Measurements from ENCODE around the gene DNAJC11.

DNA sequence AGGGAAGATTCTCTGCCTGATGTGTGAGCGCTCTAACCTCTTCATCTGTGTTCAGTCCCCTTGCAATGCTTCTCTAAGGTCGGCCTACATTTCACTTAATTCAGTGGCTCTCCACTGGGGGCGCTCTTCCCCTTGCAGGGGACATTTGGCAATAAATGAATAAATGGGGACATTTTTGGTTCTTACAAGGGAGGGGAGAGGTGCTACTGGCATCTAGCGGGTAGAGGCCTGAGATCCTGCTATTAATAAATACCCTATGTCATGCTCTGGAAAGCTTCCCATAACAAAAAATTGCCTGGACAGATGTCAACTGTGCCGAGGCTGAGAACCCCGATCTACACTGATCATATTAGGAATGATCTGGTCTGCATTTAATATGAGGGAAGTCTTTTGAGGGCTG, 25.9 kb upstream of the DNAJC11 start:
- TF ChIP-seq SIN3A (IDR thresholded peaks at IDR 0.05; ENCODE audit: borderline replicate concordance, low read depth, low read length), result no peak
- TF ChIP-seq SMC3 (IDR thresholded peaks at IDR 0.05; ENCODE audit: low read depth, low read length), result peak; percentile 38
- TF ChIP-seq, protein P1, sequence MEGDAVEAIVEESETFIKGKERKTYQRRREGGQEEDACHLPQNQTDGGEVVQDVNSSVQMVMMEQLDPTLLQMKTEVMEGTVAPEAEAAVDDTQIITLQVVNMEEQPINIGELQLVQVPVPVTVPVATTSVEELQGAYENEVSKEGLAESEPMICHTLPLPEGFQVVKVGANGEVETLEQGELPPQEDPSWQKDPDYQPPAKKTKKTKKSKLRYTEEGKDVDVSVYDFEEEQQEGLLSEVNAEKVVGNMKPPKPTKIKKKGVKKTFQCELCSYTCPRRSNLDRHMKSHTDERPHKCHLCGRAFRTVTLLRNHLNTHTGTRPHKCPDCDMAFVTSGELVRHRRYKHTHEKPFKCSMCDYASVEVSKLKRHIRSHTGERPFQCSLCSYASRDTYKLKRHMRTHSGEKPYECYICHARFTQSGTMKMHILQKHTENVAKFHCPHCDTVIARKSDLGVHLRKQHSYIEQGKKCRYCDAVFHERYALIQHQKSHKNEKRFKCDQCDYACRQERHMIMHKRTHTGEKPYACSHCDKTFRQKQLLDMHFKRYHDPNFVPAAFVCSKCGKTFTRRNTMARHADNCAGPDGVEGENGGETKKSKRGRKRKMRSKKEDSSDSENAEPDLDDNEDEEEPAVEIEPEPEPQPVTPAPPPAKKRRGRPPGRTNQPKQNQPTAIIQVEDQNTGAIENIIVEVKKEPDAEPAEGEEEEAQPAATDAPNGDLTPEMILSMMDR (IDR thresholded peaks at IDR 0.05), result peak; percentile 94
- TF ChIP-seq POLR2AphosphoS5 (IDR thresholded peaks at IDR 0.05; ENCODE audit: low read depth, low read length), result no peak
- peak; percentile 70 for TF ChIP-seq RAD21 (IDR thresholded peaks at IDR 0.05; ENCODE audit: low read length)
- TF ChIP-seq, protein P2, sequence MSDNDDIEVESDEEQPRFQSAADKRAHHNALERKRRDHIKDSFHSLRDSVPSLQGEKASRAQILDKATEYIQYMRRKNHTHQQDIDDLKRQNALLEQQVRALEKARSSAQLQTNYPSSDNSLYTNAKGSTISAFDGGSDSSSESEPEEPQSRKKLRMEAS (IDR thresholded peaks at IDR 0.05; ENCODE audit: low read depth), result no peak
- no peak for TF ChIP-seq USF2 (IDR thresholded peaks at IDR 0.05; ENCODE audit: borderline replicate concordance, low read depth, low read length)
- no peak for TF ChIP-seq EP300 (IDR thresholded peaks at IDR 0.05; ENCODE audit: borderline replicate concordance in 1 of 2, low read depth in 1 of 2, low read length in 1 of 2)
- TF ChIP-seq USF1 (IDR thresholded peaks at IDR 0.05; ENCODE audit: borderline replicate concordance, low read depth), result no peak
- TF ChIP-seq NFIC (IDR thresholded peaks at IDR 0.05; ENCODE audit: borderline replicate concordance), result no peak
- TF ChIP-seq, protein P3, sequence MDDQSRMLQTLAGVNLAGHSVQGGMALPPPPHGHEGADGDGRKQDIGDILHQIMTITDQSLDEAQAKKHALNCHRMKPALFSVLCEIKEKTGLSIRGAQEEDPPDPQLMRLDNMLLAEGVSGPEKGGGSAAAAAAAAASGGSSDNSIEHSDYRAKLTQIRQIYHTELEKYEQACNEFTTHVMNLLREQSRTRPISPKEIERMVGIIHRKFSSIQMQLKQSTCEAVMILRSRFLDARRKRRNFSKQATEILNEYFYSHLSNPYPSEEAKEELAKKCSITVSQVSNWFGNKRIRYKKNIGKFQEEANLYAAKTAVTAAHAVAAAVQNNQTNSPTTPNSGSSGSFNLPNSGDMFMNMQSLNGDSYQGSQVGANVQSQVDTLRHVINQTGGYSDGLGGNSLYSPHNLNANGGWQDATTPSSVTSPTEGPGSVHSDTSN (IDR thresholded peaks at IDR 0.05), result no peak
- TF ChIP-seq TAF1 (IDR thresholded peaks at IDR 0.05; ENCODE audit: borderline replicate concordance, low read depth, low read length), result no peak
- no peak for TF ChIP-seq FOXJ3 (CRISPR knock-in tag; IDR thresholded peaks at IDR 0.05)
- TF ChIP-seq, protein P4, sequence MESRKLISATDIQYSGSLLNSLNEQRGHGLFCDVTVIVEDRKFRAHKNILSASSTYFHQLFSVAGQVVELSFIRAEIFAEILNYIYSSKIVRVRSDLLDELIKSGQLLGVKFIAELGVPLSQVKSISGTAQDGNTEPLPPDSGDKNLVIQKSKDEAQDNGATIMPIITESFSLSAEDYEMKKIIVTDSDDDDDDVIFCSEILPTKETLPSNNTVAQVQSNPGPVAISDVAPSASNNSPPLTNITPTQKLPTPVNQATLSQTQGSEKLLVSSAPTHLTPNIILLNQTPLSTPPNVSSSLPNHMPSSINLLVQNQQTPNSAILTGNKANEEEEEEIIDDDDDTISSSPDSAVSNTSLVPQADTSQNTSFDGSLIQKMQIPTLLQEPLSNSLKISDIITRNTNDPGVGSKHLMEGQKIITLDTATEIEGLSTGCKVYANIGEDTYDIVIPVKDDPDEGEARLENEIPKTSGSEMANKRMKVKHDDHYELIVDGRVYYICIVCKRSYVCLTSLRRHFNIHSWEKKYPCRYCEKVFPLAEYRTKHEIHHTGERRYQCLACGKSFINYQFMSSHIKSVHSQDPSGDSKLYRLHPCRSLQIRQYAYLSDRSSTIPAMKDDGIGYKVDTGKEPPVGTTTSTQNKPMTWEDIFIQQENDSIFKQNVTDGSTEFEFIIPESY (IDR thresholded peaks at IDR 0.05; ENCODE audit: borderline replicate concordance, low read depth), result no peak

Measured in SK-N-SH (cell line).